Testis (tissue), 2 donors: ENCODE data around the gene FILIP1L.

Experiments
- POLR2A ChIP-seq: fragments of 450-650 bp; IDR thresholded peaks from one replicate; pipeline ENCODE4 v1.6.1; 2017; ENCODE audit warnings: antibody characterized with exemption, mild to moderate bottlenecking, moderate library complexity
- TF ChIP-seq, protein P1 (sequence below), 3 experiments: fragments of 450-650 bp in 2 of 3; fragments of 200-600 bp in 1 of 3; sonication (generic) in 1 of 3; IDR thresholded peaks; one replicate each; pipeline ENCODE4 v1.5.1; 2016 to 2019; ENCODE audit warnings: antibody characterized with exemption in 3 of 3, mild to moderate bottlenecking in 2 of 3, moderate library complexity in 1 of 3

DNA sequence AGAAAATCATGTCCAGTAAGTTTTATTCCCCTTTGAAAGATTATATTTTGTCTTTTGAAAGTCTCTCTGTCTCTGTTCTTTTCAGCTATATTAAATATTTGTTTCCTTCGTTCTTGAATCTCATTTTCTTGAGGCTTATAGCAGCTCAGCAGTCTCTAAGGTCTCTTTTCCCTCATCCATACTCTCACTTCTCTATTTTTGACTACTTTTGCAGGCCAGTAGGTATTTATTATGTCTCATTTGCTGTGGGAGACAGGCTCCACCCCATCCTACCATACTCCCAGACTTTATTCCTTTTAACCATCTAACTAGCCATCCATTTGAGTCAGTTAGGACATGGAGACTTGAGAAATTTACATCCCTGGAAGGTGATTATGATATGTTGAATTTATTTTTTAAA lies 71.0 kb downstream of the FILIP1L start:
- TF ChIP-seq, protein P1, sequence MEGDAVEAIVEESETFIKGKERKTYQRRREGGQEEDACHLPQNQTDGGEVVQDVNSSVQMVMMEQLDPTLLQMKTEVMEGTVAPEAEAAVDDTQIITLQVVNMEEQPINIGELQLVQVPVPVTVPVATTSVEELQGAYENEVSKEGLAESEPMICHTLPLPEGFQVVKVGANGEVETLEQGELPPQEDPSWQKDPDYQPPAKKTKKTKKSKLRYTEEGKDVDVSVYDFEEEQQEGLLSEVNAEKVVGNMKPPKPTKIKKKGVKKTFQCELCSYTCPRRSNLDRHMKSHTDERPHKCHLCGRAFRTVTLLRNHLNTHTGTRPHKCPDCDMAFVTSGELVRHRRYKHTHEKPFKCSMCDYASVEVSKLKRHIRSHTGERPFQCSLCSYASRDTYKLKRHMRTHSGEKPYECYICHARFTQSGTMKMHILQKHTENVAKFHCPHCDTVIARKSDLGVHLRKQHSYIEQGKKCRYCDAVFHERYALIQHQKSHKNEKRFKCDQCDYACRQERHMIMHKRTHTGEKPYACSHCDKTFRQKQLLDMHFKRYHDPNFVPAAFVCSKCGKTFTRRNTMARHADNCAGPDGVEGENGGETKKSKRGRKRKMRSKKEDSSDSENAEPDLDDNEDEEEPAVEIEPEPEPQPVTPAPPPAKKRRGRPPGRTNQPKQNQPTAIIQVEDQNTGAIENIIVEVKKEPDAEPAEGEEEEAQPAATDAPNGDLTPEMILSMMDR (IDR thresholded peaks at IDR 0.05): no peak
- TF ChIP-seq POLR2A: no peak
